Measurements from ENCODE around the gene SH2D1A. TPM values are rescaled to one million over a fixed set of nuclear protein-coding genes. Genes with fewer than 3 reads are reported as not detected.
"Not testable (repeated sequence)": the region's sequence is repeated elsewhere in the genome, so short reads cannot be mapped to it uniquely, and the experiment has no call there.

The SH2D1A gene
- total RNA-seq, 1 donor from 2014 or later: not detected

GRCh38 chrX:124406294-124407014 is 60.1 kb downstream of the SH2D1A start:
- Histone ChIP-seq H3K4me2 (ENCODE audit: low read length) (peak overlapping the region; percentile 53), H4K20me1 (ENCODE audit: insufficient read depth, low read length) (no peaks in the 10 kb centered on the region), H3K27ac (ENCODE audit: low read depth, low read length) (no peak overlapping the region), H3K36me3 (ENCODE audit: insufficient read depth, low read length) (no peaks in the 10 kb centered on the region), H2AFZ (ENCODE audit: low read depth, low read length) (no peak overlapping the region), H3K4me3 (ENCODE audit: insufficient read depth, low read depth, low read length) (no peak overlapping the region), H3K9me3 (ENCODE audit: insufficient read depth, low read depth, low read length) (no peaks in the 10 kb centered on the region), H3K79me2 (ENCODE audit: insufficient read depth, low read length) (no peaks in the 10 kb centered on the region), H3K9ac (ENCODE audit: low read length) (no peak overlapping the region), H3K4me1 (ENCODE audit: insufficient read depth, low read length) (no peaks in the 10 kb centered on the region), H3K27me3 (ENCODE audit: insufficient read depth, low read length) (no peaks in the 10 kb centered on the region)
- Mint-ChIP-seq H3K36me3 (ENCODE audit: low read depth, unreplicated experiment) (no peaks in the 10 kb centered on the region), H3K27ac (ENCODE audit: unreplicated experiment) (peak overlapping the region; percentile 58), H3K9me3 (ENCODE audit: unreplicated experiment) (no peaks in the 10 kb centered on the region), H3K27me3 (ENCODE audit: low read depth, unreplicated experiment) (peaks cover 3% of the 10 kb centered on the region), H3K4me3 (ENCODE audit: unreplicated experiment) (no peak overlapping the region), H3K4me1 (ENCODE audit: low read depth, unreplicated experiment) (peaks cover 2% of the 10 kb centered on the region)
- FAIRE-seq (peak; percentile 58), DNase-seq (ENCODE audit: low read depth) (peak; percentile 47)
- no peak for TF ChIP-seq EZH2 (IDR thresholded peaks at IDR 0.05; ENCODE audit: insufficient read depth, low read length)
- peak; percentile 50 for TF ChIP-seq CTCF (IDR thresholded peaks at IDR 0.05; ENCODE audit: insufficient read depth, low read depth, low read length)

GRCh38 chrX:124407226-124407625 is 60.9 kb downstream of the SH2D1A start:
- no peak for DNase-seq (ENCODE audit: low read depth)
- no peak overlapping the region for H2AFZ ChIP-seq (ENCODE audit: low read depth, low read length)
- Mint-ChIP-seq H3K36me3 (ENCODE audit: low read depth, unreplicated experiment) (no peaks in the 10 kb centered on the region), H3K9me3 (ENCODE audit: unreplicated experiment) (no peaks in the 10 kb centered on the region), H3K4me1 (ENCODE audit: low read depth, unreplicated experiment) (peaks cover 2% of the 10 kb centered on the region), H3K27ac (ENCODE audit: unreplicated experiment) (no peak overlapping the region), H3K27me3 (ENCODE audit: low read depth, unreplicated experiment) (peaks cover 3% of the 10 kb centered on the region), H3K4me3 (ENCODE audit: unreplicated experiment) (no peak overlapping the region)
- no peak overlapping the region for H3K9ac ChIP-seq (ENCODE audit: low read length)
- H3K36me3 ChIP-seq (ENCODE audit: insufficient read depth, low read length): no peaks in the 10 kb centered on the region
- no peaks in the 10 kb centered on the region for H3K27me3 ChIP-seq (ENCODE audit: insufficient read depth, low read length)
- H3K79me2 ChIP-seq (ENCODE audit: insufficient read depth, low read length): no peaks in the 10 kb centered on the region
- no peak for TF ChIP-seq CTCF (IDR thresholded peaks at IDR 0.05; ENCODE audit: insufficient read depth, low read depth, low read length)
- no peak for TF ChIP-seq EZH2 (IDR thresholded peaks at IDR 0.05; ENCODE audit: insufficient read depth, low read length)
- peak; percentile 95 for FAIRE-seq
- no peaks in the 10 kb centered on the region for H4K20me1 ChIP-seq (ENCODE audit: insufficient read depth, low read length)
- no peak overlapping the region for H3K4me2 ChIP-seq (ENCODE audit: low read length)
- no peaks in the 10 kb centered on the region for H3K4me1 ChIP-seq (ENCODE audit: insufficient read depth, low read length)
- H3K9me3 ChIP-seq (ENCODE audit: insufficient read depth, low read depth, low read length): no peaks in the 10 kb centered on the region
- H3K27ac ChIP-seq (ENCODE audit: low read depth, low read length): no peak overlapping the region
- no peak overlapping the region for H3K4me3 ChIP-seq (ENCODE audit: insufficient read depth, low read depth, low read length)

- H3K4me1 Mint-ChIP-seq (ENCODE audit: low read depth, unreplicated experiment); H3K27me3 Mint-ChIP-seq (ENCODE audit: low read depth, unreplicated experiment); H3K4me3 Mint-ChIP-seq (ENCODE audit: unreplicated experiment): not testable (repeated sequence)
Measured at GRCh38 chrX:124408380-124408779, 62.0 kb downstream of the SH2D1A start.

More at GRCh38 chrX:124408380-124408779, 62.0 kb downstream of the SH2D1A start:
- not testable (repeated sequence) for H3K27me3 ChIP-seq (ENCODE audit: insufficient read depth, low read length); H3K27ac Mint-ChIP-seq (ENCODE audit: unreplicated experiment); H3K4me3 ChIP-seq (ENCODE audit: insufficient read depth, low read depth, low read length); H3K79me2 ChIP-seq (ENCODE audit: insufficient read depth, low read length); H3K9me3 Mint-ChIP-seq (ENCODE audit: unreplicated experiment); H3K27ac ChIP-seq (ENCODE audit: low read depth, low read length); H3K4me2 ChIP-seq (ENCODE audit: low read length); H3K4me1 ChIP-seq (ENCODE audit: insufficient read depth, low read length); H3K36me3 ChIP-seq (ENCODE audit: insufficient read depth, low read length); FAIRE-seq; H4K20me1 ChIP-seq (ENCODE audit: insufficient read depth, low read length); H3K9me3 ChIP-seq (ENCODE audit: insufficient read depth, low read depth, low read length); H2AFZ ChIP-seq (ENCODE audit: low read depth, low read length); H3K9ac ChIP-seq (ENCODE audit: low read length); H3K36me3 Mint-ChIP-seq (ENCODE audit: low read depth, unreplicated experiment); DNase-seq (ENCODE audit: low read depth)

Data from astrocyte (in vitro differentiated cells and primary cell).